SIG-M5 (cell line): ENCODE data around the gene OOSP2.
"Not testable (repeated sequence)": the region's sequence is repeated elsewhere in the genome, so short reads cannot be mapped to it uniquely, and the experiment has no call there.

ENCODE experiments used
- DNase-seq: peaks from one replicate; lab custom pipeline; 2025; lab: John Stamatoyannopoulos, UW

OOSP2 gene

GRCh38 chr11:60040109-60040508, at the start of gene OOSP2:
Gene OOSP2, plus strand, starts transcription at chr11:60040409. Its CDS starts 51 bp downstream, at chr11:60040460.
- DNase-seq = no peak

GRCh38 chr11:59990421-59990820, 49.8 kb upstream of the OOSP2 start:
- no peak for DNase-seq

- no peak for DNase-seq
These were observed 47.8 kb upstream of the OOSP2 start for GRCh38 chr11:59992425-59992824.

GRCh38 chr11:59997800-59998199, 42.4 kb upstream of the OOSP2 start:
- no peak for DNase-seq

GRCh38 chr11:59999691-60000090, 40.5 kb upstream of the OOSP2 start:
- DNase-seq = no peak

GRCh38 chr11:60003729-60004128, 36.5 kb upstream of the OOSP2 start:
- DNase-seq = no peak

GRCh38 chr11:60005360-60005759, 34.8 kb upstream of the OOSP2 start:
- DNase-seq = no peak

GRCh38 chr11:60016881-60017280, 23.3 kb upstream of the OOSP2 start, which contains the start of gene OOSP4B:
Gene OOSP4B, plus strand, starts transcription at chr11:60017181.
- DNase-seq = no peak

GRCh38 chr11:60018058-60018457, 22.2 kb upstream of the OOSP2 start:
- no peak for DNase-seq

- not testable (repeated sequence) for DNase-seq
These were observed 19.8 kb upstream of the OOSP2 start for GRCh38 chr11:60020376-60020775.

- no peak for DNase-seq
These were observed 11.1 kb upstream of the OOSP2 start for GRCh38 chr11:60029015-60029632.

- not testable (repeated sequence) for DNase-seq
These were observed 10.2 kb downstream of the OOSP2 start for GRCh38 chr11:60050422-60050821.

- not testable (repeated sequence) for DNase-seq
These were observed 10.6 kb downstream of the OOSP2 start for GRCh38 chr11:60050839-60051238.

- peak; percentile 65 for DNase-seq
These were observed 16.2 kb downstream of the OOSP2 start, which contains the start of gene MS4A3 for GRCh38 chr11:60056349-60056969. Gene MS4A3, plus strand, starts transcription at chr11:60056665. Its CDS starts 4,496 bp downstream, at chr11:60061161.

- DNase-seq = no peak
These were observed 18.8 kb downstream of the OOSP2 start for GRCh38 chr11:60059052-60059451.

GRCh38 chr11:60059521-60060240, 19.5 kb downstream of the OOSP2 start:
- DNase-seq = no peak

GRCh38 chr11:60064111-60064510, 23.9 kb downstream of the OOSP2 start:
- DNase-seq = no peak

GRCh38 chr11:60065801-60066200, 25.6 kb downstream of the OOSP2 start:
- DNase-seq = no peak

GRCh38 chr11:60069450-60069849, 29.2 kb downstream of the OOSP2 start:
- DNase-seq = no peak

- not testable (repeated sequence) for DNase-seq
These were observed 31.4 kb downstream of the OOSP2 start for GRCh38 chr11:60071644-60072043.

GRCh38 chr11:60077216-60077817, 37.1 kb downstream of the OOSP2 start:
- DNase-seq = no peak

GRCh38 chr11:60077981-60078380, 37.8 kb downstream of the OOSP2 start:
- no peak for DNase-seq

- DNase-seq = no peak
These were observed 38.5 kb downstream of the OOSP2 start for GRCh38 chr11:60078745-60079144.
